BJ (cell line): Measurements from ENCODE around the gene EXD3. TPM values are rescaled to one million over a fixed set of nuclear protein-coding genes. Genes with fewer than 3 reads are reported as not detected.

Experiments
- CTCF ChIA-PET: fragments of 350-600 bp; formaldehyde crosslinking; extraction: SDS; loops from one replicate; lab custom pipeline; 2021; ENCODE audit warnings: antibody characterized with exemption, inconsistent platforms; lab: Yijun Ruan, JAX
- POLR2A ChIA-PET: fragments of 300-600 bp; sonication (Branson Sonifier 250); formaldehyde crosslinking; extraction: SDS; loops from one replicate; lab custom pipeline; 2021; ENCODE audit warnings: antibody characterized with exemption; lab: Charles Lee
- DNase-seq: peaks from one replicate; pipeline ENCODE4 v3.0.0-alpha.2; 2011; ENCODE audit warnings: low read depth
- H3K27me3 ChIP-seq: 2 replicates; pipeline ENCODE4 v1.6.0; 2011; ENCODE audit warnings: low read length; ENCODE audit not compliant: control insufficient read depth, insufficient read depth
- H3K36me3 ChIP-seq: 2 replicates; pipeline ENCODE4 v1.5.1; 2011; ENCODE audit warnings: low read length; ENCODE audit not compliant: control insufficient read depth, insufficient read depth
- H3K4me3 ChIP-seq: 2 replicates; pipeline ENCODE4 v1.5.1; 2011; ENCODE audit warnings: low read depth, mild to moderate bottlenecking, control low read depth, low read length
- CTCF ChIP-seq: IDR thresholded peaks from 2 replicates; pipeline ENCODE4 v1.5.1; 2011; ENCODE audit warnings: low read depth, mild to moderate bottlenecking, control low read depth, inconsistent platforms, low read length, moderate library complexity; ENCODE audit not compliant: insufficient read depth
- polyA plus RNA-seq: library from polyadenylated mRNA; depleted of rRNA; stranded (reverse); fragments of >200 nt; gene quantifications from 2 replicates; pipeline ENCODE4 v1.2.3, GENCODE V29; 2011

The EXD3 gene
- polyA plus RNA-seq, 1 experiment, result 5.4 TPM

DNA sequence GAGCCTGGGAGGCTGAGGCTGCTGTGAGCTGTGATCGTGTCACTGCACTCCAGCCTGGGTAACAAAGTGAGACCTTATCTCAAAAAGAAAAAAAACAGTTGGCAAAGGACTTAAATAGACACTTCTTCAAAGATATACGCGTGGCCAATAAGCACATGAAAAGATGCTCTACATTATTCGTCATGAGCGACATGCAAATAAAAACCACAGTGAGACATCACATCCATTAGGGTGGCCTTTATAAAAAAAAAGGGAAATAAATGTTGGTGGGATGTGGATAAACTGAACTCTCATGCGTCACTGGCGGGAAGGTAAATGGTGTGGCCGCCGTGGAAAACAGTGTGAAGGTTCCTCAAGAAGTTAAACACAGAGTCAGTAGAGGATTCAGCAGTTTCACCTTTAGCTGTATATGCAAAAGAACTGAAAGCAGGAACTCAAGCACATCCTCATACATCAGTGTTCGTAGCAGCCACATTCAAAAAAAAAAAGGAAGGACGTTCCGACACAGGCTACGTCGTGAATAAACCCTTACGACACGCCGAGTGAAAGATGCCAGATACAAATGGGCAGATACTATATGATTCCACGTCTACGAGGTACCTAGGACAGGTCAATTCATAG, 96.4 kb downstream of the EXD3 start:
- no peaks in the 10 kb centered on the region for H3K36me3 ChIP-seq
- ChIA-PET POLR2A (no interaction called here), CTCF (no interaction called here)
- DNase-seq, result no peak
- H3K27me3 ChIP-seq, result no peaks in the 10 kb centered on the region
- TF ChIP-seq CTCF, result no peak
- no peak overlapping the region for H3K4me3 ChIP-seq

- H3K4me3 ChIP-seq, result no peak overlapping the region
- no peak for TF ChIP-seq CTCF
- ChIA-PET POLR2A (no interaction called here), CTCF (interaction anchor here (2.0 kb wide), 1 partner anchor 23 kb away, joined by 9 read pairs; the partner anchor contains the start of gene NRARP)
- no peaks in the 10 kb centered on the region for H3K36me3 ChIP-seq
- no peak for DNase-seq
- H3K27me3 ChIP-seq, result no peaks in the 10 kb centered on the region
Measured at GRCh38 chr9:137325799-137326198, 97.2 kb downstream of the EXD3 start.

DNA sequence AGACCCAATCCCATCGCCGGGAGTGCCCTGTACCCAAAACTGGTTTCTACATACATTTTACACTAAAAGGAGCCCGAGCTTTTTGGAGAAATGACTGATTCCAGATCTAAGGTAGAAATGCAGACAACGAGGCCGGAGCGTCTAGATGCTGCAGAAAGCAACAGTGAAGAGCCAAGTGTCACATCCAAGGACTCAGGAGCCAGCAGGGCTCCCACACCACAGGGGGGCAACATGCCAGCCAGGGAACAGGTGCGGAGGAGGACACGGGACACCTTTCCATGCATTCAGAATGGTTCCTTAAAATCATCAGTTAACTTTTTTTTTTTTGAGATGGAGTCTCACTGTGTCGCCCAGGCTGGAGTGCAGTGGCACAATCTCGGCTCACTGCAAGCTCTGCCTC, 97.8 kb downstream of the EXD3 start:
- DNase-seq, result no peak
- H3K27me3 ChIP-seq, result no peaks in the 10 kb centered on the region
- POLR2A ChIA-PET, result no interaction called here
- no peaks in the 10 kb centered on the region for H3K36me3 ChIP-seq
- TF ChIP-seq CTCF, result no peak
- CTCF ChIA-PET, result interaction anchor here (2.0 kb wide), 1 partner anchor 23 kb away, joined by 9 read pairs; the partner anchor contains the start of gene NRARP
- no peak overlapping the region for H3K4me3 ChIP-seq

DNA sequence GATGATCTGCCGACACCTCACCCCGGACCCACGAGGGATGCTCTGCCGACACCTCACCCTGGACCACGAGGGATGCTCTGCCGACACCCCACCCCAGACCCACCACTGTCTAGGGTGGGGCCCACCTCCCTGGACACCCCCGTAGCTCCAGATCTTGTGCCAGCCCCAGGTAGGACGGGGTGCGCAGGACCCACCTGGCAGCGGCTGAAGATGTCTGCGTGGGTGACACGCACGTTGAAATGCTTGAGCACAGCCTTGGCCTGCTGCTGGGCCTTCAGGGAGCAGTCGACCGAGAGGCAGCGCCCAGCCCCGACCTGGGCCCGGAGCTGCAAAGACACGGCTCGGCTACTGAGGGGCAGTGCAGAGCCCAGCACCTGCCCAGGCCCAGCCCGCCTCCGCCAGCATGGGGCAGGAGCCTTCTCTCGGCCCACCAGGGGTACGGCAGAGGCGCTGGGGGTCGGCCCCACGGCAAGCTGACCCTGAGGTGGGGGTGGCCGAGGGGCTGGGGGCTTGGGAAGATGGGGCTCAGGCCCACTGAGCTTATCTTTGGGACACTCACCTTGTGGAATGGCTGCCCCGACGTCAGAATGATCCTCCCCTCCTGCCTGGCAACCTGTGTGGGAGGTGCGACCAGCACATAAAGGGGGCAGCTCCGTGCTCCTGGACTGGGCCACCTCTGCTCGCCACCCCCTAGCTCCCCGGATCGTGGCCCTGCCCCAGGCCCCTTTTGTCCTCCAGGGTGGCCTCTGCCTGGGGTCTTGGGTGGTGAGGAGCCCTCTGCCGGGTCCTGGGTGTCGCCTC, 99.2 kb downstream of the EXD3 start:
- DNase-seq, result no peak
- ChIA-PET POLR2A (no interaction called here), CTCF (interaction anchor here (0.7 to 2.0 kb wide), 2 partner anchors 21 to 99 kb away, joined by 4 to 9 read pairs; partner anchors contain the start of genes EXD3 and NRARP)
- TF ChIP-seq CTCF, result no peak
- H3K4me3 ChIP-seq, result no peak overlapping the region
- H3K27me3 ChIP-seq, result no peaks in the 10 kb centered on the region
- H3K36me3 ChIP-seq, result no peaks in the 10 kb centered on the region

- TF ChIP-seq CTCF, result no peak
- Histone ChIP-seq H3K4me3 (no peak overlapping the region), H3K27me3 (no peaks in the 10 kb centered on the region), H3K36me3 (no peaks in the 10 kb centered on the region)
- POLR2A ChIA-PET, result no interaction called here
- CTCF ChIA-PET, result no interaction called here
- no peak for DNase-seq
Measured at GRCh38 chr9:137321726-137322361, 101.1 kb downstream of the EXD3 start.
